Smooth muscle cell (in vitro differentiated cells): Measurements from ENCODE around the gene GPR142. TPM values are rescaled to one million over a fixed set of nuclear protein-coding genes. Genes with fewer than 3 reads are reported as not detected.

Source experiments
- DNase-seq: peaks from one replicate; lab custom pipeline; 2025; ENCODE audit not compliant: unreplicated experiment; lab: John Stamatoyannopoulos, UW
- H2AFZ ChIP-seq: fragments of 200-600 bp; sonication (generic); 2 replicates; pipeline ENCODE4 v1.6.0; 2016; ENCODE audit warnings: antibody characterized with exemption, low read depth, mild to moderate bottlenecking
- H3F3A ChIP-seq: fragments of 200-600 bp; sonication (generic); 2 replicates; pipeline ENCODE4 v1.6.0; 2017; ENCODE audit warnings: antibody characterized with exemption, low read depth
- H3K27ac ChIP-seq: fragments of 200-600 bp; sonication (generic); 2 replicates; pipeline ENCODE4 v1.5.1; 2016; ENCODE audit warnings: low read depth, mild to moderate bottlenecking
- H3K27me3 ChIP-seq: fragments of 200-600 bp; sonication (generic); 2 replicates; pipeline ENCODE4 v1.6.1; 2016; ENCODE audit warnings: low read depth, mild to moderate bottlenecking
- H3K36me3 ChIP-seq: fragments of 200-600 bp; sonication (generic); 2 replicates; pipeline ENCODE4 v1.5.1; 2016; ENCODE audit warnings: low read depth
- H3K4me1 ChIP-seq: fragments of 200-600 bp; sonication (generic); 2 replicates; pipeline ENCODE4 v1.5.1; 2016; ENCODE audit warnings: low read depth
- H3K4me2 ChIP-seq: fragments of 200-600 bp; sonication (generic); 2 replicates; pipeline ENCODE4 v1.6.0; 2016; ENCODE audit warnings: mild to moderate bottlenecking
- H3K4me3 ChIP-seq: fragments of 200-600 bp; sonication (generic); 2 replicates; pipeline ENCODE4 v1.5.1; 2016; ENCODE audit warnings: mild to moderate bottlenecking
- H3K79me2 ChIP-seq: fragments of 200-600 bp; sonication (generic); 2 replicates; pipeline ENCODE4 v1.6.0; 2016; ENCODE audit warnings: low read depth, mild to moderate bottlenecking
- H3K9ac ChIP-seq: fragments of 200-600 bp; sonication (generic); 2 replicates; pipeline ENCODE4 v1.6.0; 2016; ENCODE audit warnings: low read depth
- H3K9me3 ChIP-seq: fragments of 200-600 bp; sonication (generic); replicated peaks from 2 replicates; pipeline ENCODE4 v1.5.1; 2016; ENCODE audit warnings: low read depth
- H4K20me1 ChIP-seq: fragments of 200-600 bp; sonication (generic); 2 replicates; pipeline ENCODE4 v1.6.0; 2016; ENCODE audit warnings: low read depth
- CTCF ChIP-seq: fragments of 200-600 bp; sonication (generic); IDR thresholded peaks from 2 replicates; pipeline ENCODE4 v1.5.1; 2017; ENCODE audit warnings: borderline replicate concordance, mild to moderate bottlenecking, antibody characterized with exemption; ENCODE audit not compliant: insufficient read depth, poor library complexity, severe bottlenecking
- WGBS: methylation state at CpG from one replicate; pipeline ENCODE4 v1.1.7; 2016; ENCODE audit warnings: low lambda C conversion rate; 5-methylcytosine and 5-hydroxymethylcytosine counted together
- polyA plus RNA-seq: library from polyadenylated mRNA; unstranded; fragments of >200 nt; fragmentation: Nextera tagmentation; extraction: Ambion mirVana; gene quantifications from 2 replicates; pipeline ENCODE4 v1.2.1, GENCODE V29; 2016
- total RNA-seq: library from RNA; depleted of rRNA; stranded (reverse); fragments of >200 nt; gene quantifications from 2 replicates; pipeline ENCODE4 v1.2.3, GENCODE V29; 2014

The GPR142 gene
- total and polyA plus RNA-seq, 2 experiments from 2014 or later = not detected

GRCh38 chr17:74396567-74396966, 29.3 kb downstream of the GPR142 start:
- no peaks in the 10 kb centered on the region for H3K9me3 ChIP-seq
- TF ChIP-seq CTCF = no peak
- no peaks in the 10 kb centered on the region for H4K20me1 ChIP-seq
- no peaks in the 10 kb centered on the region for H3K27me3 ChIP-seq
- H3K9ac ChIP-seq = no peak overlapping the region
- no peak for DNase-seq
- H2AFZ ChIP-seq = no peak overlapping the region
- no peaks in the 10 kb centered on the region for H3K36me3 ChIP-seq
- no peak overlapping the region for H3K27ac ChIP-seq
- 88% methylated on average over 4 of the region's 4 CpGs for WGBS
- H3K4me1 ChIP-seq = peaks cover under 1% of the 10 kb centered on the region
- H3K4me2 ChIP-seq = no peak overlapping the region
- peaks cover 4% of the 10 kb centered on the region for H3F3A ChIP-seq
- H3K79me2 ChIP-seq = no peaks in the 10 kb centered on the region
- no peak overlapping the region for H3K4me3 ChIP-seq

GRCh38 chr17:74402048-74402447, 34.7 kb downstream of the GPR142 start:
- H3K27me3 ChIP-seq = no peaks in the 10 kb centered on the region
- H2AFZ ChIP-seq = no peak overlapping the region
- H3K9me3 ChIP-seq = no peaks in the 10 kb centered on the region
- DNase-seq = no peak
- no peak overlapping the region for H3K9ac ChIP-seq
- no peak overlapping the region for H3K27ac ChIP-seq
- H3F3A ChIP-seq = no peaks in the 10 kb centered on the region
- H3K79me2 ChIP-seq = no peaks in the 10 kb centered on the region
- H4K20me1 ChIP-seq = no peaks in the 10 kb centered on the region
- no peak overlapping the region for H3K4me2 ChIP-seq
- H3K4me3 ChIP-seq = no peak overlapping the region
- no peaks in the 10 kb centered on the region for H3K36me3 ChIP-seq
- H3K4me1 ChIP-seq = no peaks in the 10 kb centered on the region
- no peak for TF ChIP-seq CTCF
- 87% methylated on average over 7 of the region's 7 CpGs for WGBS

- H3K9ac ChIP-seq = no peak overlapping the region
Measured at GRCh38 chr17:74403512-74404137, 36.3 kb downstream of the GPR142 start.

More at GRCh38 chr17:74403512-74404137, 36.3 kb downstream of the GPR142 start:
- Histone ChIP-seq H3K4me3 (no peak overlapping the region), H3K9me3 (no peaks in the 10 kb centered on the region), H3K79me2 (no peaks in the 10 kb centered on the region), H3K36me3 (no peaks in the 10 kb centered on the region), H3K27ac (no peak overlapping the region), H3K4me1 (no peaks in the 10 kb centered on the region), H3F3A (no peaks in the 10 kb centered on the region), H3K4me2 (no peak overlapping the region), H2AFZ (no peak overlapping the region), H3K27me3 (no peaks in the 10 kb centered on the region), H4K20me1 (no peaks in the 10 kb centered on the region)
- 72% methylated on average over 12 of the region's 12 CpGs for WGBS
- no peak for DNase-seq
- no peak for TF ChIP-seq CTCF
